Epithelial cell of esophagus (primary cell): ENCODE data around the gene SLC37A1.

Experiments used
- DNase-seq: peaks from one replicate; pipeline ENCODE4 v3.0.0; 2010; ENCODE audit warnings: low read depth
- H3K4me3 ChIP-seq: 2 replicates; pipeline ENCODE4 v1.5.1; 2011; ENCODE audit warnings: mild to moderate bottlenecking, low read length, control low read depth
- CTCF ChIP-seq: IDR thresholded peaks from 2 replicates; pipeline ENCODE4 v1.5.1; 2011; ENCODE audit warnings: low read depth, mild to moderate bottlenecking, low read length, control low read depth, inconsistent platforms; ENCODE audit not compliant: insufficient read depth; ENCODE audit errors: missing control alignments

SLC37A1 gene

GRCh38 chr21:42532466-42533181, 19.0 kb downstream of the SLC37A1 start:
- H3K4me3 ChIP-seq: no peak overlapping the region
- DNase-seq: no peak
- TF ChIP-seq CTCF: no peak

- no peak overlapping the region for H3K4me3 ChIP-seq
- no peak for DNase-seq
- no peak for TF ChIP-seq CTCF
Measured at GRCh38 chr21:42533306-42533962, 19.8 kb downstream of the SLC37A1 start.

- no peak for DNase-seq
- no peak overlapping the region for H3K4me3 ChIP-seq
- TF ChIP-seq CTCF: no peak
Measured at GRCh38 chr21:42533963-42534355, 20.3 kb downstream of the SLC37A1 start.

GRCh38 chr21:42534421-42535378, 21.0 kb downstream of the SLC37A1 start:
- H3K4me3 ChIP-seq: no peak overlapping the region
- DNase-seq: no peak
- no peak for TF ChIP-seq CTCF

- no peak for DNase-seq
- TF ChIP-seq CTCF: no peak
- H3K4me3 ChIP-seq: no peak overlapping the region
Measured at GRCh38 chr21:42535602-42536171, 22.0 kb downstream of the SLC37A1 start.

- DNase-seq: no peak
- H3K4me3 ChIP-seq: no peak overlapping the region
- TF ChIP-seq CTCF: no peak
Measured at GRCh38 chr21:42536601-42537000, 22.9 kb downstream of the SLC37A1 start.
